NB4 (cell line): ENCODE measurements around the gene GSC2.

Experiments used
- MYC ChIP-seq: IDR thresholded peaks from 2 replicates; pipeline ENCODE4 v1.6.1; 2011; ENCODE audit warnings: low read depth, low read length
- POLR2A ChIP-seq: IDR thresholded peaks from 2 replicates; pipeline ENCODE4 v1.6.1; 2011; ENCODE audit warnings: mild to moderate bottlenecking; ENCODE audit not compliant: insufficient read length; ENCODE audit errors: extremely low read depth
- TF ChIP-seq, protein P1 (sequence below): IDR thresholded peaks from one replicate; pipeline ENCODE4 v1.5.1; 2012; ENCODE audit warnings: low read depth, low read length
- TF ChIP-seq, protein P2 (sequence below): IDR thresholded peaks from 2 replicates; pipeline ENCODE4 v1.6.1; 2011; ENCODE audit warnings: low read depth, low read length

GRCh38 chr22:19182472-19183157, 32.5 kb upstream of the GSC2 start:
- TF ChIP-seq, protein P1, sequence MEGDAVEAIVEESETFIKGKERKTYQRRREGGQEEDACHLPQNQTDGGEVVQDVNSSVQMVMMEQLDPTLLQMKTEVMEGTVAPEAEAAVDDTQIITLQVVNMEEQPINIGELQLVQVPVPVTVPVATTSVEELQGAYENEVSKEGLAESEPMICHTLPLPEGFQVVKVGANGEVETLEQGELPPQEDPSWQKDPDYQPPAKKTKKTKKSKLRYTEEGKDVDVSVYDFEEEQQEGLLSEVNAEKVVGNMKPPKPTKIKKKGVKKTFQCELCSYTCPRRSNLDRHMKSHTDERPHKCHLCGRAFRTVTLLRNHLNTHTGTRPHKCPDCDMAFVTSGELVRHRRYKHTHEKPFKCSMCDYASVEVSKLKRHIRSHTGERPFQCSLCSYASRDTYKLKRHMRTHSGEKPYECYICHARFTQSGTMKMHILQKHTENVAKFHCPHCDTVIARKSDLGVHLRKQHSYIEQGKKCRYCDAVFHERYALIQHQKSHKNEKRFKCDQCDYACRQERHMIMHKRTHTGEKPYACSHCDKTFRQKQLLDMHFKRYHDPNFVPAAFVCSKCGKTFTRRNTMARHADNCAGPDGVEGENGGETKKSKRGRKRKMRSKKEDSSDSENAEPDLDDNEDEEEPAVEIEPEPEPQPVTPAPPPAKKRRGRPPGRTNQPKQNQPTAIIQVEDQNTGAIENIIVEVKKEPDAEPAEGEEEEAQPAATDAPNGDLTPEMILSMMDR = no peak
- TF ChIP-seq POLR2A = no peak
- TF ChIP-seq MYC = no peak
- TF ChIP-seq, protein P2, sequence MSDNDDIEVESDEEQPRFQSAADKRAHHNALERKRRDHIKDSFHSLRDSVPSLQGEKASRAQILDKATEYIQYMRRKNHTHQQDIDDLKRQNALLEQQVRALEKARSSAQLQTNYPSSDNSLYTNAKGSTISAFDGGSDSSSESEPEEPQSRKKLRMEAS = no peak
